Spleen (tissue), 11 donors: Measurements from ENCODE around the gene ACP6. TPM values are rescaled to one million over a fixed set of nuclear protein-coding genes. Genes with fewer than 3 reads are reported as not detected.

Source experiments
- DNase-seq: peaks from one replicate; pipeline ENCODE4 v3.0.0-alpha.2; 2020
- H3K27ac ChIP-seq, 8 donors: fragments of 200-600 bp; sonication (generic) in 7 of 8; 1 replicate in 4 of 8; 2 replicates in 4 of 8; pipeline versions ENCODE4 v1.5.0 to v1.8.0; 2016 to 2021; ENCODE audit warnings: inconsistent platforms in 4 of 8, mild to moderate bottlenecking in 4 of 8, moderate library complexity in 1 of 8
- H3K27me3 ChIP-seq, 7 donors: fragments of 200-600 bp; sonication (generic) in 6 of 7; replicated peaks in 1 of 7; 1 replicate in 4 of 7; 2 replicates in 3 of 7; pipeline versions ENCODE4 v1.5.0 to v1.8.0; 2016 to 2021; ENCODE audit warnings: inconsistent platforms in 3 of 7, mild to moderate bottlenecking in 1 of 7
- H3K36me3 ChIP-seq, 6 donors: fragments of 200-600 bp; sonication (generic) in 5 of 6; 1 replicate in 4 of 6; 2 replicates in 2 of 6; pipeline versions ENCODE4 v1.5.0 to v1.8.0; 2016 to 2021; ENCODE audit warnings: inconsistent platforms in 2 of 6
- H3K4me1 ChIP-seq, 6 donors: fragments of 200-600 bp; sonication (generic) in 5 of 6; 1 replicate in 3 of 6; 2 replicates in 3 of 6; pipeline versions ENCODE4 v1.5.0 to v1.8.0; 2016 to 2021; ENCODE audit warnings: inconsistent platforms in 3 of 6
- H3K4me3 ChIP-seq, 8 donors: fragments of 200-600 bp; sonication (generic) in 7 of 8; 1 replicate in 4 of 8; 2 replicates in 4 of 8; pipeline versions ENCODE4 v1.5.0 to v1.8.0; 2016 to 2021; ENCODE audit warnings: inconsistent platforms in 4 of 8, mild to moderate bottlenecking in 4 of 8, moderate library complexity in 2 of 8
- H3K9me3 ChIP-seq, 8 donors: fragments of 200-600 bp; sonication (generic) in 7 of 8; 1 replicate in 4 of 8; 2 replicates in 4 of 8; pipeline versions ENCODE4 v1.5.0 to v1.8.0; 2016 to 2021; ENCODE audit warnings: inconsistent platforms in 4 of 8
- POLR2A ChIP-seq, 3 donors: fragments of 450-650 bp; IDR thresholded peaks; one replicate each; pipeline ENCODE4 v1.5.1; 2017; ENCODE audit warnings: antibody characterized with exemption in 3 of 3, mild to moderate bottlenecking in 1 of 3
- POLR2AphosphoS5 ChIP-seq, 3 donors: sonication (generic); formaldehyde crosslinking; IDR thresholded peaks; one replicate each; pipeline ENCODE4 v1.5.1; 2017; ENCODE audit warnings: antibody characterized with exemption in 3 of 3
- WGBS, 5 donors: extraction: QIAGEN DNeasy Blood & Tissue Kit in 3 of 5; methylation state at CpG; one replicate each; pipeline versions ENCODE4 v1.1.5 to v1.1.7; 2013 to 2018; 5-methylcytosine and 5-hydroxymethylcytosine counted together
- intact Hi-C: fragments of 100-400 bp; cut with DNase I; formaldehyde crosslinking; loops from one replicate; pipeline ENCODE4 v1.15.0; 2023; ENCODE audit warnings: low total_unique reads
- polyA plus RNA-seq, 3 donors: library from polyadenylated mRNA; stranded (reverse); fragments of 200-250 nt; gene quantifications; one replicate each; pipeline ENCODE4 v1.2.1, GENCODE V29; 2013
- total RNA-seq, 7 donors: library from RNA; depleted of rRNA in 3 of 7; stranded (reverse); fragments of >200 nt in 3 of 7; fragmentation: NEBNext Ultra II Directional in 4 of 7; extraction: Animal tissue kit (Norgen Biotek cat#: 25700) in 4 of 7; gene quantifications; one replicate each; pipeline versions ENCODE4 v1.1.0 to v1.2.1, GENCODE V29; 2016 to 2021
- TF ChIP-seq, protein P1 (sequence below), 11 experiments: fragments of 200-600 bp in 7 of 11; fragments of 450-650 bp in 4 of 11; sonication (generic) in 4 of 11; IDR thresholded peaks in 8 of 11; conservative IDR thresholded peaks in 3 of 11; 1 replicate in 7 of 11; 2 replicates in 4 of 11; pipeline versions ENCODE4 v1.4.0 to v1.8.0; 2016 to 2021; ENCODE audit warnings: antibody characterized with exemption in 11 of 11, inconsistent platforms in 4 of 11, mild to moderate bottlenecking in 1 of 11
- donor health status: healthy with polysubstance abuse.
- donor health status: DM: no; HTN: no; CAD: no; lungs with moderate emphysema.
- donor health status: DM: no; HTN: no; CAD: no.
- donor health status: Bipolar disorder and iron deficiency.
- donor health status: healthy.
- donor health status: DM: no; HTN: no; CAD: no.
- donor health status: DM: yes; HTN: yes; CAD: no.

The ACP6 gene
- total and polyA plus RNA-seq, 10 donors, result 7.1 to 18.8 (median 9.3) TPM

DNA sequence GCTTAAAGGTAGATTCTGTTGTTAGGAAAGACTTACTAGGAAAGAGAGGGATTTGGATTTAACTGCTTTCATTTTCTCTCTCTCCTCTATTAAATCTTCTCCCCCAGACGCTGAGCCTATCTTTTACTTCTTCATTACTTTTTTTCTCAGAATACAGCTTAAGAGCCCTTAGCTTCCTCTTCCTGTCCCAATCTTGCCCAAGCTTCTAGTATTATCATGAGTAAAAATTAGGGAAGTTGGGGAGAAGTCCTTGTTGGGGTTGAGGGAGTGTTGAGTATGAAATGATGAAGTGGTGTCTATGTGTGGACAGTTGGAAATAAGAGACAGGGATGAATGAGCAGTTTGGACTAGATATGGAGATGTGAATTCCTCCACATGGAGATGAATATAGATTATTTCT is 35.0 kb downstream of the ACP6 start:
- Histone ChIP-seq H3K36me3 (peaks cover 0 to 18% (median 0%) of the 10 kb centered on the region in 6 donors), H3K9me3 (no peaks in the 10 kb centered on the region), H3K4me3 (peak overlapping the region in 1 of 8 donors; percentile 18), H3K4me1 (peaks cover 0 to 23% (median 0%) of the 10 kb centered on the region in 6 donors), H3K27me3 (no peaks in the 10 kb centered on the region), H3K27ac (peak overlapping the region in 7 of 8 donors; percentile 40 to 79 (median 70))
- intact Hi-C loops, result loop anchor here (10.0 kb wide), 1 partner anchor 259 kb away; no protein-coding TSS in a partner anchor
- 30 to 43% (median 39%) methylated on average over 1 of the region's 1 CpG for WGBS, 5 donors
- no peak for DNase-seq
- TF ChIP-seq POLR2AphosphoS5 (IDR thresholded peaks at IDR 0.05) (no peak), POLR2A (IDR thresholded peaks at IDR 0.05) (no peak)
- TF ChIP-seq, protein P1, sequence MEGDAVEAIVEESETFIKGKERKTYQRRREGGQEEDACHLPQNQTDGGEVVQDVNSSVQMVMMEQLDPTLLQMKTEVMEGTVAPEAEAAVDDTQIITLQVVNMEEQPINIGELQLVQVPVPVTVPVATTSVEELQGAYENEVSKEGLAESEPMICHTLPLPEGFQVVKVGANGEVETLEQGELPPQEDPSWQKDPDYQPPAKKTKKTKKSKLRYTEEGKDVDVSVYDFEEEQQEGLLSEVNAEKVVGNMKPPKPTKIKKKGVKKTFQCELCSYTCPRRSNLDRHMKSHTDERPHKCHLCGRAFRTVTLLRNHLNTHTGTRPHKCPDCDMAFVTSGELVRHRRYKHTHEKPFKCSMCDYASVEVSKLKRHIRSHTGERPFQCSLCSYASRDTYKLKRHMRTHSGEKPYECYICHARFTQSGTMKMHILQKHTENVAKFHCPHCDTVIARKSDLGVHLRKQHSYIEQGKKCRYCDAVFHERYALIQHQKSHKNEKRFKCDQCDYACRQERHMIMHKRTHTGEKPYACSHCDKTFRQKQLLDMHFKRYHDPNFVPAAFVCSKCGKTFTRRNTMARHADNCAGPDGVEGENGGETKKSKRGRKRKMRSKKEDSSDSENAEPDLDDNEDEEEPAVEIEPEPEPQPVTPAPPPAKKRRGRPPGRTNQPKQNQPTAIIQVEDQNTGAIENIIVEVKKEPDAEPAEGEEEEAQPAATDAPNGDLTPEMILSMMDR (IDR thresholded peaks at IDR 0.05 in 8 of 11, conservative IDR thresholded peaks at IDR 0.05 in 3 of 11), result no peak

DNA sequence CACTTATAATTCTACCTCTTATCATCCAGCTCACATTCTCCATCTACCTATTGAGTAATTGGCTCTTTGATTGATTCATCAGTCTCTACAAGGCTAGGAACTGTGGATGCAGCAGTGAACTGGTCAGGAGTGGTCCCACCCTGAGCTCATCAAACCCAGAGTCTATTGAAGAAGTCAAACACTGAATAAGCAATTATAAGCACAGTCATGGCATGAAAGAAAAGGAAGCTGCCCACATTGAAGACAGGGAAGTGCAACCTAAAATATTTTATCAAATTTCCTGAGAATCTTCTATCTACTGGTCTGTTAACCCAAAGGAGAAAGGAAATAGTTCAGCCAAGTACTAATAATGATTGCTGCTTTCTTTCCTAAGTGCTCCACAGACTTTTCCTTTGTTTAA is 35.7 kb downstream of the ACP6 start:
- Histone ChIP-seq H3K4me1 (peaks cover 0 to 28% (median 0%) of the 10 kb centered on the region in 6 donors), H3K27ac (peak overlapping the region in 7 of 8 donors; percentile 40 to 79 (median 70)), H3K27me3 (no peaks in the 10 kb centered on the region), H3K4me3 (no peak overlapping the region), H3K36me3 (peaks cover 0 to 18% (median 0%) of the 10 kb centered on the region in 6 donors), H3K9me3 (no peaks in the 10 kb centered on the region)
- DNase-seq, result no peak
- no peak for TF ChIP-seq POLR2AphosphoS5 (IDR thresholded peaks at IDR 0.05)
- TF ChIP-seq, protein P1 (IDR thresholded peaks at IDR 0.05 in 8 of 11, conservative IDR thresholded peaks at IDR 0.05 in 3 of 11), result no peak
- TF ChIP-seq POLR2A (IDR thresholded peaks at IDR 0.05), result no peak
- intact Hi-C loops, result loop anchor here (10.0 kb wide), 1 partner anchor 260 kb away; no protein-coding TSS in a partner anchor

DNA sequence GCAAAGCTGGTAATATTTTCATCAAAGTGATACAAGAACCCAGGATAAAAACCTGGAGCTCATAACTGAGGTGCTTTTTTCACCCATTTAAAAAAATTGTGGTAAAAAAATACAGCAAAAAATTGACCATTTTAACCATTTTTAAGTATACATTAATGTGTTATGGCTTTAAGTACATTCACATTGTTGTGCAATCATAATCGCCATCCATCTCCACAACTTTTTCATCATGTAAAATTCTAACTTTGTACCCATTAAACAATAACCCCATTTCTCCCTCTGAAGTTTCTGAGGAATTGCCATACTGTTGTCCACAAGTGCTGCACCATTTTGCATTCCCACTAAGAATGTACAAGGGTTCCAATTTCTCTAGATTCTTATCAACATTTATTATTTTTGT is 36.6 kb downstream of the ACP6 start:
- Histone ChIP-seq H3K9me3 (no peaks in the 10 kb centered on the region), H3K27ac (no peak overlapping the region), H3K4me1 (peaks cover 0 to 37% (median 3%) of the 10 kb centered on the region in 6 donors), H3K36me3 (peaks cover 0 to 18% (median 0%) of the 10 kb centered on the region in 6 donors), H3K4me3 (no peak overlapping the region), H3K27me3 (no peaks in the 10 kb centered on the region)
- TF ChIP-seq POLR2A (IDR thresholded peaks at IDR 0.05), result no peak
- no peak for TF ChIP-seq POLR2AphosphoS5 (IDR thresholded peaks at IDR 0.05)
- TF ChIP-seq, protein P1 (IDR thresholded peaks at IDR 0.05 in 8 of 11, conservative IDR thresholded peaks at IDR 0.05 in 3 of 11), result no peak
- 81 to 98% (median 95%) methylated on average over 1 of the region's 1 CpG for WGBS, 5 donors
- DNase-seq, result no peak
- intact Hi-C loops, result loop anchor here (10.0 kb wide), 1 partner anchor 261 kb away; no protein-coding TSS in a partner anchor

DNA sequence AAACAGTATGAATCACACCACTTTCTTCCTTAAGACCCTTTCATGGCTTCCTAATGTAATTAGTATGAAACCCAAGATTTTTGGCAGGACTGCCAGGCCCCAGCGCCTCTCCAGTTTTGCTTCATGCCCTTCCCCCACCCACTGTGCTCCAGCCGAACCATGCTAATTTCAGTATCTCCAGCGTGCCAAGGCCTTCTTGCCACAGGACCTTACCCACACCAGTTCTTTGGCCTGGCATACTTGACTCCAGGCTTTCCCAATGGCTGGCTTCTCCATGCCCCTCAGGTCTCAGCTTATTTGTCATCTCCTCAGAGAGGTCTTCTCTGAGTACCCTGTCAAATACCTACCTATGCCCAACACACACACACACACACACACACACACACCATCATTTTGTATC is 38.5 kb downstream of the ACP6 start:
- no peak for TF ChIP-seq POLR2AphosphoS5 (IDR thresholded peaks at IDR 0.05)
- TF ChIP-seq, protein P1 (IDR thresholded peaks at IDR 0.05 in 8 of 11, conservative IDR thresholded peaks at IDR 0.05 in 3 of 11), result no peak
- TF ChIP-seq POLR2A (IDR thresholded peaks at IDR 0.05), result no peak
- WGBS, 5 donors, result 90 to 96% (median 92%) methylated on average over 3 of the region's 3 CpGs
- intact Hi-C loops, result loop anchor here (10.0 kb wide), 1 partner anchor 263 kb away; no protein-coding TSS in a partner anchor
- DNase-seq, result no peak
- Histone ChIP-seq H3K4me3 (no peak overlapping the region), H3K27ac (no peak overlapping the region), H3K27me3 (no peaks in the 10 kb centered on the region), H3K9me3 (no peaks in the 10 kb centered on the region), H3K36me3 (peaks cover 0 to 12% (median 0%) of the 10 kb centered on the region in 6 donors), H3K4me1 (peaks cover 0 to 56% (median 12%) of the 10 kb centered on the region in 6 donors)
